SK-N-SH (cell line): ENCODE results near the gene ZNF784.

Experiments
- CTCF ChIP-seq: fragments of 200-600 bp; sonication (generic); IDR thresholded peaks from 2 replicates; pipeline ENCODE4 v1.6.1; 2017; ENCODE audit warnings: antibody characterized with exemption, mild to moderate bottlenecking, moderate library complexity
- EP300 ChIP-seq, 2 experiments: IDR thresholded peaks; 2 replicates each; pipeline versions ENCODE4 v1.4.0 to v1.6.1; 2012; ENCODE audit warnings: borderline replicate concordance in 1 of 2, low read depth in 1 of 2, low read length in 1 of 2

GRCh38 chr19:55673465-55673864 lies 49.1 kb upstream of the ZNF784 start:
- TF ChIP-seq EP300 (IDR thresholded peaks at IDR 0.05; ENCODE audit: borderline replicate concordance in 1 of 2, low read depth in 1 of 2, low read length in 1 of 2), result no peak
- no peak for TF ChIP-seq CTCF
